Measurements from ENCODE around the gene PUSL1.
"Not testable (repeated sequence)": the region's sequence is repeated elsewhere in the genome, so short reads cannot be mapped to it uniquely, and the experiment has no call there.

PUSL1 gene

DNA sequence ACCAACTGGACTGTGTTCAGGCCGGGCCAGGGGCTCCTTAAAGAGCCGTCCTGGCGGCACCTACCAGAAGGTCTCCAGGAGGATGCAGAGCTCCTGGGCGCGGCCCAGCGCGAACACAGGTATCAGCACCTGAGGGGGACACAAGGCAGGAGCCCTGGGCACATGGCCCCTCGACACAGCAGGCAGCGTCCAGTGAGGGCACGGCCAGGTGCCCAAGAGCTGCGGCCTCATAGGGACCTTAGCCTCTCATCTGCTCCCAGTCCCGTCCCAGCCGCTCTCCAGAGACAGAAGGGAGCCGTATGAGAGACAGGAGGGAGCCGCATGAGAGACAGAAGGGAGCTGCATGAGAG lies 5.8 kb downstream of the PUSL1 start:
- no peak overlapping the region for H3K9ac ChIP-seq (ENCODE audit: low read depth, low read length)
- peaks cover 14% of the 10 kb centered on the region; the same call in 1 of the 2 replicates for H3K36me3 ChIP-seq (ENCODE audit: insufficient read depth, low read length)
- H3K4me1 ChIP-seq (ENCODE audit: insufficient read depth, low read length): peaks cover 14% of the 10 kb centered on the region
- H3K9me3 ChIP-seq (ENCODE audit: control insufficient read depth, insufficient read depth, low read length): no peaks in the 10 kb centered on the region

DNA sequence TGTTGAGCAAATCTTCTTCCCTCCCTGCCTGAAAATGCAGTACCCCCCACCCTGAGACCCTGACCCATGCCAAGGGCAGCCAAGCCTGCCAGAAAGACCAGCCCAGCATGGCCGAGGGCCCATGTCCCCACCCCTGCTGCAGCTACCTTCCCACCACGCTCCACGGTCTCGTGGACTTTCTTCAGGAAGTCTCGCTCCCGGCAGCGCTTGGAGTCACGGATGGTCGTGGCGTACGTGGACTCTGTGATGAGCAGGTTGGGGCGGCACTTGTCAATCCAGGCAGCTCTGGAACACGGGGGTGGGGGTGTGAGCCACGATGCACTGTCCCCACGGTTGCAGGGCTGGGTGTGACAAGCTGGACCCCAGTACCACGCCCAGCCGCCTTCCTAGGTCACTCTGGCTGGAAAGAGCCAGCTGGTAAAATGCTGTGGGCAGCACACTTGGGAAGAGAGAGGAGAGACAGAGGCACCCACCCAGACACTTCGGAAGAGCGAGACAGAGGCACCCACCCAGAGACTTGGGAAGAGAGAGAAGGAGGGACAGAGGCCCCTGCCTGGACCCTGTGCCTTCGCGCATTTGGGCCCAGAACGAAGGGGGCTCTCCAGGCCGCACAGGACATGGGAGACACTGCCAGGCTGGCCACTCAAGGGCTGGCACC lies 6.4 kb downstream of the PUSL1 start:
- Histone ChIP-seq H3K4me1 (ENCODE audit: insufficient read depth, low read length) (peaks cover 14% of the 10 kb centered on the region), H3K9ac (ENCODE audit: low read depth, low read length) (no peak overlapping the region), H3K36me3 (ENCODE audit: insufficient read depth, low read length) (peaks cover 14% of the 10 kb centered on the region; the same call in 1 of the 2 replicates), H3K9me3 (ENCODE audit: control insufficient read depth, insufficient read depth, low read length) (no peaks in the 10 kb centered on the region)

DNA sequence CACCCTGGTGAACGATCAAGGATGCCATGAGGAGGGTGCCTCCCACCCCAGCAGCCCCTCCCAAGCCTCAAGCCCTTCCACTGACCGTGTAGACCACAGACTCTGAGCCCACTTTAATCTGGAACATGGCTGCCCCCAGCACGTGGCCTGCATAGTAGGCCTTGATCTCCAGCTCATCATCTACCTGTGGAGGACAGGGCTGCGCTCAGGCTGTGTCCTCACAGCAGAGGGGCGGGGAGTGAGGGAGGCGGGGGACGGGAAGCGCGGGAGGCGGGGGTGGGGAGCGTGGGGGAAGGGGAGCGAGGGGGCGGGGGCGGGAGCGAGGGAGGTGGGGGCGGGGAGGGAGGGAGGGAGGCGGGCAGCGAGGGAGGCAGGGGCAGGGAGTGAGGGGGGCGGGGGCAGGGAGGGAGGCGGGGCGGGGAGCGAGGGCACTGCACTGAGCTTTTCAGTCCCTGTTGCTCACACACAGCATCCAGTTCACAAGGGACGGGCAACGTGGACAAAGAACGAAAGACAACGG lies 7.1 kb downstream of the PUSL1 start:
- Histone ChIP-seq H3K36me3 (ENCODE audit: insufficient read depth, low read length) (peaks cover 14% of the 10 kb centered on the region; the same call in 1 of the 2 replicates), H3K9me3 (ENCODE audit: control insufficient read depth, insufficient read depth, low read length) (no peaks in the 10 kb centered on the region), H3K4me1 (ENCODE audit: insufficient read depth, low read length) (peaks cover 14% of the 10 kb centered on the region), H3K9ac (ENCODE audit: low read depth, low read length) (no peak overlapping the region)

DNA sequence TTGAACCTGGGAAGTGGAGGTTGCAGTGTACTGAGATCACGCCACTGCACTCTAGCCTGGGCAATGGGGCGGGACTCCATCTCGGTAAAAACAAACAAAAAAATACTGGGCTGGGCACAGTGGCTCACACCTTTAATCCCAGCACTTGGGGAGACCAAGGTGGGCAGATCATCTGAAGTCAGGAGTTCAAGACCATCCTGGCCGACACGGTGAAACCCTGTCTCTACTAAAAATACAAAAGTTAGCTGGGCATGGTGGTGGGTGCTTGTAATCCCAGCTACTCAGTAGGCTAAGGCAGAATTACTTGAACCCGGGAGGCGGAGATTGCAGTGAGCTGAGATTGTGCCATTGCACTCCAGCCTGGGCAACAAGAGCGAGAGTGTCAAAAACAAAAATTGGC lies 7.8 kb downstream of the PUSL1 start:
- Histone ChIP-seq H3K36me3 (ENCODE audit: insufficient read depth, low read length) (peaks cover 11% of the 10 kb centered on the region; the same call in 1 of the 2 replicates), H3K4me1 (ENCODE audit: insufficient read depth, low read length) (peaks cover 14% of the 10 kb centered on the region)
- not testable (repeated sequence) for H3K9ac ChIP-seq (ENCODE audit: low read depth, low read length); H3K9me3 ChIP-seq (ENCODE audit: control insufficient read depth, insufficient read depth, low read length)

DNA sequence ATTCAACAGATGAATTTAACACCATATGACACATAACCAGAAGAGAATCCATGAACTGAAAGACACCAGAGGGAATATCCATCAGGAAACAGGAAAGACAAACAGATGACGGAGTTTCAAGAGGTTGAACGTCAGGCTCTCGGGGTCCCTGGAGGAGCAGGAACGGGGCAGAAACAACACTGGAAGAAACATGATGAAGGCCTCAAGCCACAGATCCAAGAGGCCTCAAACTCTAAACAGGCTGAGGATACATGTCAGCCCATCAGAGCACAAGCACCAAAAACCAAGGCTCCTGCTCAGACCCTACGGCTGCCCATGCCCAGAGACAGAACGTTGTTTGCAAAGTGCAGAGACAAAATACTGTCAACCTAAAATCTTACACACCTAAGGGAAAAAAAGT lies 9.0 kb downstream of the PUSL1 start:
- no peak overlapping the region for H3K9ac ChIP-seq (ENCODE audit: low read depth, low read length)
- no peaks in the 10 kb centered on the region for H3K9me3 ChIP-seq (ENCODE audit: control insufficient read depth, insufficient read depth, low read length)
- H3K36me3 ChIP-seq (ENCODE audit: insufficient read depth, low read length): 0 out of 2 replicates have a peak, but pooled peaks cover 4% of the 10 kb centered on the region
- peaks cover 14% of the 10 kb centered on the region for H3K4me1 ChIP-seq (ENCODE audit: insufficient read depth, low read length)

DNA sequence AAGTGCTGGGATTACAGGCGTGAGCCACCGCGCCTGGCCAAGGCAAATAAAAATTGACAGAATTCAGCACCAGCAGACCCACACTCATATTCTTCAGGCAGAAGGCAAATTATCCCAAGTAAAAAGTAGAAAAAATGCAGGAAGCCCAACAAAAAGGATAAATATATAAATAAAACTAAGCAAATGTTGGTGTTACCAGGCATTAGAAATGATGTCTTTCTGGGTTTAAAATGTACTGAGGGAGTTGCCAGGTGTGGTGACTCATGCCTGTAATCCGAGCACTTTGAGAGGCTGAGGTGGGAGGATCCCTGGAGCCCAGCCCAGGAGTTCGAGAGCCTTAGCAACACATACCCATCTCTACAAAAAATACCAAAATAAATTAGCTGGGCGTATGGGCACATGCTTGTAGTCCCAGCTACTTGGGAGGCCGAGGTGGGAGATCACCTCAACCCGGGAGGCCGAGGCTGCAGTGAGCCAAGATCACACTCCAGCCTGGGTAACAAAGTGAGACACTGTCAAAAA lies 9.8 kb downstream of the PUSL1 start:
- H3K36me3 ChIP-seq (ENCODE audit: insufficient read depth, low read length): 0 out of 2 replicates have a peak, but pooled peaks cover 4% of the 10 kb centered on the region
- H3K9ac ChIP-seq (ENCODE audit: low read depth, low read length): no peak overlapping the region

DNA sequence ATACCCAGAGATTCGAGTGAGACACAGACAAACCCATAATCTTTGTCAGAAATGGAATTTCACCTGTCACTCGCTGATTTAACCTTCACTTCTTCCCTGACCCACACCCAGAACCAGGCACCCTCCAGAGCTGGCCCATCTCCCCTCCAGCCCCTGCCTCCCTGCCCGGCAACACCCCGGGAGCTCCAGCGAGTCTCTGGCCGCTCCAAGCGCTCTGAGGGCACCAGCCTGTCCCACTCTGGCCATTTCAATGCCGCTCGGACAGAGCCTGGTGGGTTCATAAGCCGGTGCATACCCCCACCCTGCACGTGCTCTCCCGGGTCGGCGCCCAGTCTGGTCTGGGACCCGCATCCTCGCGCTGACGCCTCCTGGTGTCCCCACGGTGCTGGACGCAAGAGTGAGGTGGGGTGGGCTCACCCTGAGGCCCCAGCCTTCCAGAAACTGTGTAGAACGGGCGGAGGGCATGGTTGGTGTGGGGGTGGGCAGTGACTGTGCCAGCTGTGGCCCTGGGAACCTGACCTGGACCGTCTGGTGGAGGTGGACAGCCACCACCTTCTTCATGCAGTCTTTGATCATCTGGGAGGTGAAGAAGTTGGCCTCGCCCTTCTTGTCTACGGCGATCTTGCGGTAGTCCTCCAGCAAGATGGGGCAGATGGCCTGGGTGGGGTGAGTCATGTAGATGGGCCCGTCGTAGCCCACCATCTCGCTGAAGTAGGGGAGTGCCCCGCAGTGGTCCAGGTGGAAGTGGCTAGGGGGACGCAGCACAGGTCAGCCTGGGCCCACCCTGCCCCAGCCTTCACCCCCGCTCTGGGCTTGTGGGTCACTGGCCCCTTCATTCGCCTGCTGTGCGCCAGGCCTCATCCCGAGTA lies 10.6 kb downstream of the PUSL1 start:
- H3K9ac ChIP-seq (ENCODE audit: low read depth, low read length): no peak overlapping the region
- no peaks in the 10 kb centered on the region for H3K9me3 ChIP-seq (ENCODE audit: control insufficient read depth, insufficient read depth, low read length)
- H3K4me1 ChIP-seq (ENCODE audit: insufficient read depth, low read length): peaks cover 19% of the 10 kb centered on the region
- 0 out of 2 replicates have a peak, but pooled peaks cover 4% of the 10 kb centered on the region for H3K36me3 ChIP-seq (ENCODE audit: insufficient read depth, low read length)

More for the DNA sequence above, 9.8 kb downstream of the PUSL1 start:
- Histone ChIP-seq H3K4me1 (ENCODE audit: insufficient read depth, low read length) (peaks cover 14% of the 10 kb centered on the region), H3K9me3 (ENCODE audit: control insufficient read depth, insufficient read depth, low read length) (no peaks in the 10 kb centered on the region)

DNA sequence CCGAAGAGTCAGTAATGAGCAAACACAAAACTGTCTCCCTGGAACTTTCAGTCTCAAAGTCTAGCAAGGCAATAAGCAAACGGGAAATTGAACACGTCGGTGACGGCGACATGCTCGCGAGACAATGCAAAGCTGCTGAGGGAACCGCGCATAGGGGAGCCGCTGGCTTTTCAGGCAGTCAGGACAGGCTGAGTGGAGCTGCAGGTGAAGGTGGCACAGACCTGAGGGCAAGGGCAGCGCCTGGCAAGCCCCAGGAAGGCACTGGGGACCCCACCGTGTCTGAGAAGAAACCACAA lies 11.2 kb downstream of the PUSL1 start:
- H3K9me3 ChIP-seq (ENCODE audit: control insufficient read depth, insufficient read depth, low read length): no peaks in the 10 kb centered on the region
- peaks cover 19% of the 10 kb centered on the region for H3K4me1 ChIP-seq (ENCODE audit: insufficient read depth, low read length)
- 0 out of 2 replicates have a peak, but pooled peaks cover 4% of the 10 kb centered on the region for H3K36me3 ChIP-seq (ENCODE audit: insufficient read depth, low read length)
- H3K9ac ChIP-seq (ENCODE audit: low read depth, low read length): no peak overlapping the region

DNA sequence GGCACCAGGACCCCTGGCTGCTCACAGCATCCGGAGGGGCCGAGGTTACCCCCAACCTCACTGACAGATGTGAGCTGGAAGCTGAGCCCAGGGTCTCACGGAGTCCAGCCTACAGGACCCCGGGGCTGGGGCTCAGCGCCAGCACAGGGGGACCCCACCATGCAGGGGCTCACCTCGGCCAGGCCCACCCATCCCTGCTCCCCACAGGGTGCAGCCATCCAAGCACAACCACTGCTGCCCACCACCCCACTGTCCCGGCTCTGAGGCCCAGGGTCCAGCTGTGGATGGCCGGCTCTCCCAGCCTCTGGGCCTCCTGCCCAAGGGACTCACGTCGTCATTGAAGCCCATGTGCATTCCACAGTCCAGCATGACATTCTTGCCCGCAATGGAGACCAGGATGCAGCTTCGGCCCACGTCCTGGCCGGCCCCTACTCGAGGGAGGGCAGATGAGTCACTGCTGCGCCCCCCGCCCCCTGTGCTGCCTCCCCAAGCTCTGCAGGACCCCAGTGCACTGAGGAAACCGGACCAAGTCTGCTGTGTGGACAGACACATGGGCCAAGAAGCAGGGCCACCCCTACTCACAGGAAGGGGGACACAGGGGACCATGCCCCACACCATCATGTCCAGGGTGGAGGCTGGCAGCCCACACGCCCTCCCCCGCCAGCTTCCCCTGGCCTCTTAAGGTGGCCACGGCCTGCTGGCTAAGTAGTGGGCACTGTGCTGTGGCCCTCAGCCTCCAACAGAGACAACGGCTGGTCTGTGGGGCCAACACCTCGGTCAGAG lies 12.5 kb downstream of the PUSL1 start:
- Histone ChIP-seq H3K36me3 (ENCODE audit: insufficient read depth, low read length) (0 out of 2 replicates have a peak, but pooled peaks cover 4% of the 10 kb centered on the region), H3K4me1 (ENCODE audit: insufficient read depth, low read length) (peaks cover 12% of the 10 kb centered on the region), H3K9me3 (ENCODE audit: control insufficient read depth, insufficient read depth, low read length) (no peaks in the 10 kb centered on the region), H3K9ac (ENCODE audit: low read depth, low read length) (no peak overlapping the region)

DNA sequence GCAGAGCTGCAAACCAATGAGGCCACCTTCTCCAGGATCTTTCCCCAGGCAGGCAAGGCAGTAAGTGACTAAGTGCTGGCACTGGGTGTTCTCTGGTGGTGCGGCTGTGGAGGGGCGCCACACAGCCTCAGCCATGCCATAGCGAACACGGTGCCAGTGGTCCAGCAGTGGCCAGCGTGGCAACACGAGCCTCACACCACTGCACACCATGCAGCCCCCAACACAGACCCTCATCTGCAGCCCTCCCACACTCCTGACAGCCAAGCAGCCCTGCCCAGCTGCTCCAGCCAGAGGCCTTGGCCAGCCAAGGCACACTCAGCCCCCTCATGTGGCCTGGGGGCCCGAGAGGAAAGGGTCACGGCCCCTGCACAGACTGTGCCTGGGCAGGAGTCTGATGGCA lies 13.1 kb downstream of the PUSL1 start:
- Histone ChIP-seq H3K9ac (ENCODE audit: low read depth, low read length) (no peak overlapping the region), H3K4me1 (ENCODE audit: insufficient read depth, low read length) (peaks cover 10% of the 10 kb centered on the region; the same call in 1 of the 2 replicates), H3K36me3 (ENCODE audit: insufficient read depth, low read length) (0 out of 2 replicates have a peak, but pooled peaks cover 4% of the 10 kb centered on the region), H3K9me3 (ENCODE audit: control insufficient read depth, insufficient read depth, low read length) (no peaks in the 10 kb centered on the region)

DNA sequence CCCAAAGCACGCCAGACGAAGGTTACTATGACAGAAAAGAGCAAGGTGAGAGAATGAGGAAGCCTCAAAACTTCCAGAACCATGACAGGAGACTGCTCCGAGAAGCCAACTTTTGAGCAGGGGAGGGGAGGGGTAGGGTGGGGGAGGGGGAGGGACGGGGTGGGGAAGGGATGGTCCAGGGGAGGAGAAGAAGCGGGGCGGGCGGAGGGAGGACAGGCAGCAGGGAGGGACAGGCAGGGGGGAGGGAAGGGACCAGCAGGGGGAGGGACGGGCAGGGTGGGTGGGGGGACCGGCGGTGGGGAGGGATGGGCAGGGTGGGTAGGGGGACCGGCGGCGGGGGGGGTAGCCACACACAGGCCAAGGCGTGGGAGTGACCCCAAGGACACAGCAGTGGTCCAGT lies 14.0 kb downstream of the PUSL1 start:
- H3K9me3 ChIP-seq (ENCODE audit: control insufficient read depth, insufficient read depth, low read length): no peaks in the 10 kb centered on the region
- H3K4me1 ChIP-seq (ENCODE audit: insufficient read depth, low read length): peaks cover 10% of the 10 kb centered on the region; the same call in 1 of the 2 replicates
- H3K9ac ChIP-seq (ENCODE audit: low read depth, low read length): no peak overlapping the region
- H3K36me3 ChIP-seq (ENCODE audit: insufficient read depth, low read length): 0 out of 2 replicates have a peak, but pooled peaks cover 3% of the 10 kb centered on the region

DNA sequence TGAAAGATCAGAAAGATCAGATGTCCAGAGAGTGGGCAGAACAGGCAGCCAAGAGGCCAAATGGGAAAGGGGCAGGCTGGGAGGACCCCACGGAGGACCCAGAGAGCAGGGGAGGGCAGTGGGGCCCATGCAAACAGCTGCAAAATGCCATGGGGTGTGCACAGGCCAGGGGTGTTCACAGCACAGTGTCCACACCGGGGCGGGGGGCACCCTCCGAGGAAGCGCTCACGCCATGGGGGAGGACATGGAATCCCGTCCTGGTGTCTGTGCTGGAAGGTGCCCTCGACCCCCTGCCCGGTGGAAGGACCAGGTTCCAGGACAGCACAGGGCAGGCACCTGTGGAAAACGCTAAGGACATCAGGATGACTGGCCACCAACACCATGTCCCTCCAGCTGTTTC lies 14.6 kb downstream of the PUSL1 start:
- H3K4me1 ChIP-seq (ENCODE audit: insufficient read depth, low read length): peaks cover 10% of the 10 kb centered on the region; the same call in 1 of the 2 replicates
- no peak overlapping the region for H3K9ac ChIP-seq (ENCODE audit: low read depth, low read length)
- no peaks in the 10 kb centered on the region for H3K36me3 ChIP-seq (ENCODE audit: insufficient read depth, low read length)
- H3K9me3 ChIP-seq (ENCODE audit: control insufficient read depth, insufficient read depth, low read length): no peaks in the 10 kb centered on the region

DNA sequence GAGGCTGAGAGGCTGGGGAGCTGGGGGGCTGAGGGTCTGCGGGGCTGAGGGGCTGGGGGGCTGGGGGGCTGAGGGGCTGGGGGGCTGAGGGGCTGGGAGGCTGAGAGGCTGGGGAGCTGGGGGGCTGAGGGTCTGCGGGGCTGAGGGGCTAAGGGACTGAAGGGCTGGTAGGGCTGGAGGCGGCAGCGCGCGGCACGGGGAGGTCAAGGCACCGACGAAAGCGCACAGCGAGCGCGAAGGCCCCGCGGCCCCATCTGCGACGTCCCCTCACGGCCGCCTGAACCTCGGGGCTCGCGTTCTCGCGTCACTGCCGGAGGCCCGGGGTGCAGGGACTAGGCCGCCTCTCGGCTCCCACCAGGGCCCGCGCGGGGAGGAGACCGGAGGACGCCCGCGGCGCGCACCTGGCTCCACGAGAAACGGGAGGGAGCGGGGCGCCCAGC lies 15.7 kb downstream of the PUSL1 start:
- H3K9ac ChIP-seq (ENCODE audit: low read depth, low read length): peak overlapping the region; percentile 94
- no peaks in the 10 kb centered on the region for H3K36me3 ChIP-seq (ENCODE audit: insufficient read depth, low read length)
- 0 out of 2 replicates have a peak, but pooled peaks cover 5% of the 10 kb centered on the region for H3K4me1 ChIP-seq (ENCODE audit: insufficient read depth, low read length)
- no peaks in the 10 kb centered on the region for H3K9me3 ChIP-seq (ENCODE audit: control insufficient read depth, insufficient read depth, low read length)

Data from ES-I3 (cell line).